ENCODE measurements around the gene SSMEM1.
"Not testable (repeated sequence)": the region's sequence is repeated elsewhere in the genome, so short reads cannot be mapped to it uniquely, and the experiment has no call there.

GRCh38 chr7:130224923-130225322 is 17.3 kb downstream of the SSMEM1 start:
- TF ChIP-seq CTCF (IDR thresholded peaks at IDR 0.05; ENCODE audit: low read length); EZH2 (optimal IDR thresholded peaks at IDR 0.05; ENCODE audit: low read depth, low read length): not testable (repeated sequence)

All from MM.1S (cell line).